ENCODE data around the gene DNAJC4. TPM values are rescaled to one million over a fixed set of nuclear protein-coding genes. Genes with fewer than 3 reads are reported as not detected.

DNAJC4 gene
- total RNA-seq, result 10 to 100 TPM; 23.6 to 33.5 (median 32.6) TPM

- H3K27ac ChIP-seq, result peak within 1 kb of the TSS; percentile 94
- peak within 1 kb of the TSS; percentile 65 to 79 (median 77) for H3K4me3 ChIP-seq
- peak; percentile 90 to 91 for DNase-seq (ENCODE audit: low spot score in 2 of 2)
- H3K36me3 ChIP-seq, result no peaks in the 10 kb centered on the region
- TF ChIP-seq POLR2AphosphoS5 (IDR thresholded peaks at IDR 0.05), result peak in 2 of 3 donors; percentile 10 to 18
- TF ChIP-seq CTCF (IDR thresholded peaks at IDR 0.05), result no peak
- no peaks in the 10 kb centered on the region for H3K27me3 ChIP-seq
- H3K4me1 ChIP-seq, result peaks cover 9 to 12% of the 10 kb centered on the region in 2 donors
- H3K9me3 ChIP-seq, result no peaks in the 10 kb centered on the region
- intact Hi-C loops (cut with DNase I; ENCODE audit: low total_unique reads), result no loop called here
These were observed at the start of gene DNAJC4 for GRCh38 chr11:64230171-64230984. Gene DNAJC4, plus strand, starts transcription at chr11:64230548. Its CDS starts 307 bp downstream, at chr11:64230855.

GRCh38 chr11:64180891-64181290, 49.5 kb upstream of the DNAJC4 start:
- intact Hi-C loops (cut with DNase I; ENCODE audit: low total_unique reads), result no loop called here

GRCh38 chr11:64181506-64182411, 48.6 kb upstream of the DNAJC4 start:
- H3K9me3 ChIP-seq, result no peaks in the 10 kb centered on the region
- TF ChIP-seq POLR2AphosphoS5 (IDR thresholded peaks at IDR 0.05) (peak; percentile 47 to 68 (median 67)), POLR2A (IDR thresholded peaks at IDR 0.05) (peak; percentile 17), CTCF (IDR thresholded peaks at IDR 0.05) (no peak)
- no peaks in the 10 kb centered on the region for H3K27me3 ChIP-seq
- H3K27ac ChIP-seq, result peak overlapping the region; percentile 54 to 62
- H3K4me3 ChIP-seq, result peak overlapping the region in 1 of 3 donors; percentile 23
- no peaks in the 10 kb centered on the region for H3K4me1 ChIP-seq
- no peaks in the 10 kb centered on the region for H3K36me3 ChIP-seq
- DNase-seq (ENCODE audit: low spot score in 2 of 2), result peak; percentile 75 to 87
- intact Hi-C loops (cut with DNase I; ENCODE audit: low total_unique reads), result no loop called here

More at GRCh38 chr11:64180891-64181290, 49.5 kb upstream of the DNAJC4 start:
- Histone ChIP-seq H3K36me3 (no peaks in the 10 kb centered on the region), H3K4me1 (no peaks in the 10 kb centered on the region), H3K9me3 (no peaks in the 10 kb centered on the region), H3K27me3 (no peaks in the 10 kb centered on the region), H3K4me3 (no peak overlapping the region), H3K27ac (peak overlapping the region; percentile 23 to 62)
- no peak for DNase-seq (ENCODE audit: low spot score in 2 of 2)
- no peak for TF ChIP-seq POLR2AphosphoS5 (IDR thresholded peaks at IDR 0.05)
- no peak for TF ChIP-seq CTCF (IDR thresholded peaks at IDR 0.05)
- no peak for TF ChIP-seq POLR2A (IDR thresholded peaks at IDR 0.05)

GRCh38 chr11:64183890-64184289, 46.5 kb upstream of the DNAJC4 start:
- no peak for TF ChIP-seq CTCF (IDR thresholded peaks at IDR 0.05)
- TF ChIP-seq POLR2AphosphoS5 (IDR thresholded peaks at IDR 0.05), result no peak
- TF ChIP-seq POLR2A (IDR thresholded peaks at IDR 0.05), result no peak
- Histone ChIP-seq H3K9me3 (no peaks in the 10 kb centered on the region), H3K4me3 (no peak overlapping the region), H3K27ac (peak overlapping the region in 1 of 2 donors; percentile 1), H3K27me3 (no peaks in the 10 kb centered on the region), H3K4me1 (no peaks in the 10 kb centered on the region), H3K36me3 (no peaks in the 10 kb centered on the region)
- no peak for DNase-seq (ENCODE audit: low spot score in 2 of 2)
- intact Hi-C loops (cut with DNase I; ENCODE audit: low total_unique reads), result no loop called here
